Measurements from ENCODE around the gene YARS1. TPM values are rescaled to one million over a fixed set of nuclear protein-coding genes. Genes with fewer than 3 reads are reported as not detected.

YARS1 gene
- total RNA-seq, result 98.2 and 111 TPM in 2 replicates

GRCh38 chr1:32817159-32817814 lies at the start of gene YARS1, which contains the start of gene S100PBP:
Gene YARS1 (minus strand): TSS chr1:32817358. CDS start chr1:32817244, 114 bp downstream.
Gene S100PBP (plus strand): TSS chr1:32817653. CDS start chr1:32826100, 8,447 bp downstream.

Other genes starting within 250 kb of the YARS1 start
- gene ZBTB8OS, start 166.8 kb downstream of the YARS1 start, total RNA-seq, result 37.9 and 39.6 TPM in 2 replicates
- 113 and 117 TPM in 2 replicates for gene RBBP4, start 166.2 kb downstream of the YARS1 start, total RNA-seq
- gene SYNC, start 114.6 kb downstream of the YARS1 start, total RNA-seq, result 6.3 and 10.6 TPM in 2 replicates
- 14.8 and 16.4 TPM in 2 replicates for gene S100PBP, start 295 bp upstream of the YARS1 start, total RNA-seq
- gene FNDC5, start 53.6 kb upstream of the YARS1 start, total RNA-seq, result 0.07 TPM in 1 of 2 replicates, not detected in the other
- not detected in 2 replicates for gene HPCA, start 69.1 kb upstream of the YARS1 start, total RNA-seq
- gene TMEM54, start 84.0 kb upstream of the YARS1 start, total RNA-seq, result 29.4 and 31.1 TPM in 2 replicates
- 32.9 and 33.1 TPM in 2 replicates for gene RNF19B, start 147.5 kb upstream of the YARS1 start, total RNA-seq
- 138 and 147 TPM in 2 replicates for gene AK2, start 219.5 kb upstream of the YARS1 start, total RNA-seq

Data from mammary microvascular endothelial cell (primary cell).